ENCODE measurements around the gene RPS6KA3. TPM values are rescaled to one million over a fixed set of nuclear protein-coding genes. Genes with fewer than 3 reads are reported as not detected.

Gene RPS6KA3
- polyA plus RNA-seq, 1 of the 3 experiments (the other 2 are of a cell fraction): 14.3 TPM

- TF ChIP-seq FOXM1 (IDR thresholded peaks at IDR 0.05; ENCODE audit: low read depth): no peak
- no peak for TF ChIP-seq EP300 (IDR thresholded peaks at IDR 0.05; ENCODE audit: borderline replicate concordance in 1 of 2, low read depth in 1 of 2, low read length in 1 of 2)
- no peak for TF ChIP-seq USF2 (IDR thresholded peaks at IDR 0.05; ENCODE audit: borderline replicate concordance, low read depth, low read length)
- TF ChIP-seq CHD2 (IDR thresholded peaks at IDR 0.05; ENCODE audit: low read length, partially characterized antibody): no peak
- Histone ChIP-seq H3F3A (replicated peaks; ENCODE audit: insufficient read depth) (no peaks in the 10 kb centered on the region), H3K79me2 (ENCODE audit: insufficient read depth) (no peaks in the 10 kb centered on the region), H4K20me1 (ENCODE audit: insufficient read depth) (no peaks in the 10 kb centered on the region), H3K9ac (no peak overlapping the region), H3K9me2 (no peaks in the 10 kb centered on the region), H3K27ac (ENCODE audit: low read depth in 2 of 2, low read length in 1 of 2) (no peak overlapping the region), H3K4me2 (no peak overlapping the region), H3K4me1 (ENCODE audit: control insufficient read depth in 1 of 2, insufficient read depth in 2 of 2, low read depth in 1 of 2, low read length in 1 of 2) (no peaks in the 10 kb centered on the region), H3K9me3 (no peaks in the 10 kb centered on the region), H3K36me3 (replicated peaks in 1 of 2; ENCODE audit: control insufficient read depth in 1 of 2, insufficient read depth in 2 of 2, low read length in 1 of 2) (no peaks in the 10 kb centered on the region), H3K4me3 (ENCODE audit: low read depth in 2 of 2, low read length in 1 of 2) (no peak overlapping the region), H2AFZ (ENCODE audit: low read depth) (no peak overlapping the region), H3K27me3 (ENCODE audit: insufficient read depth) (0 out of 2 replicates have a peak, but pooled peaks cover 6% of the 10 kb centered on the region)
- no peak for DNase-seq
- WGBS (ENCODE audit: low lambda C conversion rate): 42% methylated on average over 2 of the region's 2 CpGs
- ChIA-PET POLR2A (no interaction called here), CTCF (no interaction called here)
Observed at GRCh38 chrX:20101934-20102581, 164.7 kb downstream of the RPS6KA3 start.

Small RNA genes within 50 kb of the gene (small RNA-seq; reads per million reads assigned to genes)
- gene RF00493: 0 to 26.2 (median 4.8) reads per million in 7 experiments
- 0 reads per million in 7 experiments for gene RF00494

Other genes starting within 250 kb of the RPS6KA3 start
- gene MAP7D2, start 150.0 kb downstream of the RPS6KA3 start, polyA plus RNA-seq (2012; rRNA removed): 1.0 and 2.7 TPM in 2 replicates
- gene EIF1AX, start 125.1 kb downstream of the RPS6KA3 start, polyA plus RNA-seq (2012; rRNA removed): 18.2 and 21.6 TPM in 2 replicates

Measured in SK-N-SH (cell line).